DMS153 (cell line): ENCODE results near the gene LEFTY2.
A peak's percentile ranks its signal among the peaks of the same experiment; 100 is the strongest.
"Not testable (repeated sequence)": the region's sequence is repeated elsewhere in the genome, so short reads cannot be mapped to it uniquely, and the experiment has no call there.

Source experiments
- DNase-seq: peaks from one replicate; lab custom pipeline; 2025; lab: John Stamatoyannopoulos, UW

The LEFTY2 gene

DNA sequence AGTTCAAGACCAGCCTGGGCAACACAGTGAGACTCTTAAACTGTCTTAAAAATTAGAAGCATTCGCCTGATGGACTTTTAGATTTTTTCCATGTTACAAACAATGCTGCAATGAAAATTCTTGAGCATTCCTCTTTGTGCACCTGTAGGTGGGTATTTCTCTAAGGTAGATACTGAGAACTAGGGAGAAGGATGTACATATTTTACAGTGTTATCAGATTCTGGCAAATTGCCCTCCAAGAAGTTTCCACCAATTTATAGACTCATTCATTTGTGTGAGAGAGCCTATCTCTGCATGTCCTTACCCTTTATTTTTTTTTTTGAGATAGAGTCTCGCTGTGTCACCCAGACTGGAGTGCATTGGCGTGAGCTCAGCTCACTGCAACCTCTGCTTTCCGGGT lies 12.3 kb upstream of the LEFTY2 start:
- DNase-seq = no peak

DNA sequence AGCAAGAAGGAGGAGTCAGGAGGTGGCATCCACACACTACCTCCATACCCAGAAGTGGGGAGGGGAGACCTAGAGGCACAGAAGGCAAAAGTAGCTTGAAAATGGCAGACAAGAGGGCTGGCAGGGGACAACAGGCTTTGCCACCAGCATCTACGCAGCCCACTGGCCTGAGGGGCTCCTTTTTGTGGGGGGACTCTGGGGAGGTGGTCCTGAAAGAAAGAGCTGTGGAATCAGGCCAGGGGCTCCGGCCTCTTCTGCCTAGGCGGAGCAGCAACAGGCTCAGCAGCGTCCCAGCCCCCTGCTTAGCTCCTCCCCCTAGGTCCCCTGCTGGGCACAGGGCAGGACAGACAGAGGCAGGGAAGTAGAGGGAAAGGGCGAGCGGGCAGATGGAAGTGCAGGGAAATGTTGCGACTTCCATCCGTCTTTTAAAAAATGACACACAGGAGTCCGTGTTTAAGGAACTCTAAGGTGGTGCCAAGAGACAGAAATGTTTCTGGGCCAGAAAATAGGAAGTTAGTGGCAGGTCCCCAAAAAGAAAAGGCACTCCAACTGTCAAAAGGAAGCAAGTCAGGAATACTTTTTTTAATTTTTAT lies 10.0 kb upstream of the LEFTY2 start:
- no peak for DNase-seq

DNA sequence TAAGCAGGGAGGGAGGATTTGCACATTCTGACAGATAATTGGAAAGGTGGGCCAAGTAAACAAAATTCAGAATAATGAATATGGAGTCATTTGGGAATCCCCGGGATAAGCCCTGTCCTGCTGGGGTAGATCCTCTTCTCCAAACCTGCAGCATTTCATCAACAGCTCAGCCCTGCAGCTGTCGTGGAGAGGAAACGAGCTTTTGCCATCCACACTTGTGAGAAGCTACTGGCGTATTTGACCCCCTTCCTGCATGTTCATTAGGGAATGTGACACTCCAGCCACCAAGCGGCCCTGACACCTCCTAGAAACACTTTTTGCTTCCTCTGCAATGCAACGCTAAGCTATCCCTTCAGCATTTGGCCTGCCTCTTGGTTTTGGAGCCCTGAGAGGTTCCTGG lies 8.0 kb upstream of the LEFTY2 start:
- DNase-seq = no peak

DNA sequence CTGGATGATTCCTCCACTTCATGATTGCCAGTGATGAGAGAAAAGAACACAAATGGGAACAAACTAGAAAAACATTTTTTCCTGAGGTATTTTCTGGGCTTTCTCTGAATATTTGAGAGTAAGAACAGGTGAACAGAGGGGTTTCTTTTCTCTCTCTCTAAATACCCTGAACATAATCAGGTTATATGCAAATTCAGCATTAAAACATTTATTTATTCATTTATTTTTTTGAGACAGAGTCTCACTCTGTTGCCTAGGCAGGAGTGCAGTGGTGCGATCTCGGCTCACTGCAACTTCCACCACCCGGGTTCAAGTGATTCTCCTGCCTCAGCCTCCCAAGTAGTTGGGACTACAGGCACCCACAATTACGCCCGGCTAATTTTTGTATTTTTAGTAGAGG lies 5.8 kb upstream of the LEFTY2 start:
- DNase-seq = no peak

DNA sequence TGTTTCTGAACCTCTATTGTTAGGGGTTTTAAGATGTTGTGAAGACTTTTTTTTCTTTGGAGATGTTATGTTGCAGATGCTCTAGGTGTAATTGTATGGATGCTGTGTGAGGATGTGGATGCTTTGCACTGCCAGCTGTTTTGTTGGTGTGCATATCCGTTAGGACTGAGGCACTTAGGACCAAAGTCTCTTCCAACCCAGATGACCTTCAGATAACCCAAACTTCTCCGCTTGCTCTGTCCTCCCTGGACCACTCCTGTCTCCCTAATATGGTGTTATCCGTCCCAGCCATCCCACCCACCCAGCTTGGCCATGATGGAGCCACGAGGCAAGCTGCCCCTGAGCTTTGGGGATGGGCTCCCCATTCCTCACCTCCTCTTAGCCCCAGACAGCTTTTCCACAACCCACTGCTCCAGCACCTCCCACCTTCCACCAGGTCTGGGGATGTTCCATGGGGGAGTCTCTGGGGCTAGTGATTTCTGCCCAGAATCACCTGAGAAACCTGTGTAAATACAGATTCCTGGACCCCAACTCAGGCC lies 5.1 kb upstream of the LEFTY2 start:
- no peak for DNase-seq

DNA sequence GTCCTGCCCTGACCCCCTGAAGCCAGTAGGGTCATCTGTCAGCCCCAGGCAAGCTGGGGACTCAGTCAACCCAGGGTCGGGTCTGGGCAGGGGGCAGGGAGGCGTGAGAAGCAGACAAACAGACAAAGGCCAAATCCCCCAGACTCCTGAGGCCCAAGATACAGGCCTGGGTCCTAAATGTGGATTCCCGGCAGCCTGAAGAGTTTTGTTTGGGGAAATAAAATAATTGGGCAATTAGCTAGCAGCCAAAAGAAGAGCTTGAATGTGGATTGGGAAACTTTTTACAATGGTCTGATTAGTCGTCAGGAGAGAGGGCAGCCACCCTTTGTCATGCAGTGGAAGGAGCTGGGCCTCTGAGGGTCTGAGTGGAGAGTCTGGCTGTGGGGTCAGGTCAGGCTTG lies 4.5 kb upstream of the LEFTY2 start:
- DNase-seq = no peak

DNA sequence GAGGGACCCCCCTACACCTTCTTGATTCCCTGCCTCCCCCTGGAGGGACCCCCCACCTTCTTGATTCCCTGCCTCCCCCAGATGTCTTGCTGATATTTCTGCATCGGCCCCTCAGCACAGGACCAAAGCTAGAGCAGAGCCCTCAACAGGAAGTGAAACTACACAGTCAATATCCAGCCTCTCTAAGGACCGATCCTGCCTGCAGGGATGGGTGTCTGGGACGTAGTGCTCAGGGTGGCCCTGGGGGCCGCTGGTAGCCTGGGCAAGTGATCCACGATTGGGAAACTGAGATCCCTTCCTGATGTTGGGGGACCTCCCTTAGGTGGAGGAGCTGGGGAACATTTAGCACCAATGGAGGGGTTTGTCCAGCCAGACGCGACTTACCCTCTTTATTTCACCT lies 3.9 kb upstream of the LEFTY2 start:
- no peak for DNase-seq

DNA sequence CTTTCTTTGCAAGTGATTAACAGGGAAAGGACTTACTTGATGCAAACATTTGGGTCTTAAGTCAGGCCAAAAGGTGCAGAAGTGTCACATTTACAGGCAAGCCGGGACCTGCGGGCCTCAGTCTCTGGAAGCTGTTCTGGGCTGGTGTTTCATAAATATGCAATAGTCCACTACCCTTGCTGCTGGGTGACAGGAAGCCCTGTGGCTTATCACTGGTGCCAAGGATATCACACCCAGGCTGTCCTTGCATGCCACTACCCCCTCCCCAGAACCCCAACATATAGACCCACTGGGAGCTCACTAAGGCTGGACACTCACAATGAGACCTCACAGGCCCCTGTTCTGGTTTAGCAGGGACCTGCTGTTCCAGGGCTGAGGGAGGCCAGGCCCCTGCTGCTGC lies 3.4 kb upstream of the LEFTY2 start:
- DNase-seq = no peak

DNA sequence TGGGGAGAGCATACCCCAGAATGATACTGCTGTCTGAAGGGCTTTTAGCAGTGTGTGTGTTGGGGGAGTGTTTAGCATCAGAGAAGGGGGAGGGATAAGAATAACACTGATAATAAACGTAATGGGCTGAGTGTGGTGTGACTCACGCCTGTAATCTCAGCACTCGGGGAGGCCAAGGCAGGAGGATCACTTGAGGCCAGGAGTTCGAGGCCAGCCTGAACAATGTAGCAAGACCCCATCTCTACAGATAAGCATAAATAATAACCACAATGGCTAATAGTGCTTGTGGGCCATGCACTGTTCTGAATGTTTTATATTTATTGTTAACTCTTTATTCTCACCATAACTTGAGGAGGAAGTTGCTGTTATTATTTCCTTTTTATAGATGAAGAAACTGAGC lies 2.6 kb upstream of the LEFTY2 start:
- no peak for DNase-seq

DNA sequence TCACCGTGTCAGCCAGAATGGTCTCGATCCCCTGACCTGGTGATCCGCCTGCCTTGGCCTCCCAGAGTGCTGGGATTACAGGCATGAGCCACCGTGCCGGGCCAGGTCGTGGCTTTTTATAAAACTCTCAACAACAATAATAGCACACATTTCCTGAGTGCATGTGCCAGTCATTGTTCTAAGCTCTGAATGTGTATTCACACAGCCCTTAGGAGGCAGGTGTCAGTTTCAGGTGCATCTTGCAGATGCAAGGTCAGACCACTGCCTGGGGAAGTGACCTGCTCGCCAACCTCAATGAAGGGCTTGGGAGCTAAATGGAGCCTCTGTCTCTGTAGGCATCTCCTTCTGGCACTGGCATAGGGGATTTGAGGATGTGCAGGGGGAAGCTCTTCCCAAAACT lies 1.6 kb upstream of the LEFTY2 start:
- peak; percentile 66 for DNase-seq

DNA sequence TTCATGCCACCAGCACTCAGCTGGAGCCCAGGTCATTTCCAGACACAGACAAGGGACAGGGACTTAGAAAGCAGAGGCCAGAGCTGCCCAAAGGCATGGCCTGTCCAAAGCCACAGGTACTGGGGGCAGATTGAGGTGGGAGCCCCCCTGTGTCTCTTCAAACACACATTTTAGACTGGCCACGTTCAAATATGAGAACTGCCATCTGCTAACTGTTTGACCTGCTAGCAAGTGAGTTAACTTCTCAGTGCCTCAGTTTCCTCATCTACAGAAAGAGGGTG lies 862 bp upstream of the LEFTY2 start:
- DNase-seq = no peak

DNA sequence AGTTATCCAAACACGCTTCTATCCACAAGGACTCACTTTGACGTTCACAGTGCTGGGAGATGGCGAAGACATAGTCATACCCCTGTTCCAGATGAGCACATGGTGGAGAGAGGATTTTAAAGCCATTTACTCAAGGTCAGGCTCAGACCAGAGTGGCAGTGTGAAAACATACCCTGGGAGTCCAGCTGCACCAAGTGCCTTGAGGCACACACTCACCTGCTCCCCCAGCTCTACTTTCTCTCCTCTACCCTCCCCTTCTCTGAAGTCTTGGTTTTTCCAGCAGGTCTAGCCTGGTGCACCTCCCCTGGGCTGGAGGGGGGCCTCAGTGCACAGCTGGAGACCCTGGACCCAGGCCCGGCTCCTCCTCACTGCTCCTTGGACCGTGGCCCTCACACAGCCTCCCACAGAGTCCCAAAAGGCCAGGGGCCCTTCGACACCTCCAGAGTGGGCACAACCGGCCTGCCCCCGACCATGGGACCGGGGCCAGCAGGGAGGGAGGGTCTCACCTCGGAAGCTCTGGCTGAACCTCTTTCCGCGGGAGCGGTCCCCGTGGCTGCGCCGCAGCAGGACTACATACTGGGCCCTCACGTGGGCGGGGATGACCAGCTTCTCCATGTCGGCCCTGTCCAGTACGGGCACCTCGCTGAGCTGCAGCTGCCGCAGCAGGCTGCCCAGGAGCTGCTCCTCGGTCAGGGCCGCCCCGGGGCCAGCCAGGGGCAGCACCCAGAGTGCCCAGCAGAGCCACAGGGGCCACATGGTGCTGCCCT lies 452 bp downstream of the LEFTY2 start:
- DNase-seq = no peak

DNA sequence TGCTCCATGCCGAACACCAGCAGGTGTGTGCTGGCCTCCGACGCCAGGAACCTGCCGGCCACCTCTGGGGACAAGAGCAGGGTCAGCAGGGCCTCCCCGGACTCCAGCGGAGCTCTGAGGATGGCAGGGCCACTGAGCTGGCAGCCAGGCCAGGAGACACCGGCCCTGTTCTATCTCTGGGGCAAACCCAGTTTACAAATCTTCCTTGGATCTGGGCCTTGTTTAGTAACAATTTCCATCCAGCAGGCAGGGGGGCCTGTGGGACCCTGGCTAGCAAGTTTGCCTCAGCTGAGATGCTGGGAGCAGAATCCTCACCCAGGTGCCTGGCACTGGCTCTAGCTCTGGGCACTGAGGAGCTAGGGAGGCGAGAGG lies 1.1 kb downstream of the LEFTY2 start:
- not testable (repeated sequence) for DNase-seq

DNA sequence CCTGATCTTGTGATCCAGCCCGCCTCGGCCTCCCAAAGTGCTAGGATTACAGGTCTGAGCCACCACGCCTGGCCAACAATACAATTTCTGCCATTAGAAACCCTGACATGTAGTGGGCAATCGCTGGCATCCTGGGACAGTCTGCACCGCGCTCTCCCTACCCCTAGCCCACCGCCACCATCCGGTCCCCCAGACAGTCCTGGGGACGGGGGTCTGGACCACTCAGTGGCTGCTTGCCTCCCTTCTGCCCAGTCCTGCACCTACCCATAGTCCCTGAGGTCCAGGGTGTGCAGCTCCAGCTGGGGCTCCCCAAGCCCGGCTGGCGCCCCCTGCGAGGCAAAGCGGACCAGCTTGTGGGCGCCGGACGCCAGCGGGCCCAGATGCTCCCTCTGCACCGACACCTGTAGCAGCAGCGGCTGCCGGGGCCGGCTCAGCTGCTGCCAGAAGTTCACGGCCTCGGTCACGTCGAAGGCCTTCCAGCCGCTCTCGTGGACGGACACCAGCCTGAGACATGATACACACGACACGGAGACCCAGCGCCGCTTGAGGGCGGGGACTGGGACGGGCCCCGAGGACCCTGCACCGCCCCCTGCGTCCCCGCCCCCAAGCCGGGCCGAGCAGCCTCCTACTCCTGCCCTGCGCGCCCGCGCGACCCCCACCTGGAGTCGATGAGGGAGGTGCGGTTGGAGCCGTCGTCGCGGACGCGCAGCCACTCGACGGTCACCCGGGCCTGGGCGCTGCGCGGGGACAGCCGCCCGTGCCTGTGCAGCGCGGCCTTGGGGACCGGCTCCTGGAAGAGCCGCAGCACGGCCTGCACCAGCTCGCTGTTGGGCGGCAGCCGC lies 1.7 kb downstream of the LEFTY2 start:
- DNase-seq = not testable (repeated sequence)

DNA sequence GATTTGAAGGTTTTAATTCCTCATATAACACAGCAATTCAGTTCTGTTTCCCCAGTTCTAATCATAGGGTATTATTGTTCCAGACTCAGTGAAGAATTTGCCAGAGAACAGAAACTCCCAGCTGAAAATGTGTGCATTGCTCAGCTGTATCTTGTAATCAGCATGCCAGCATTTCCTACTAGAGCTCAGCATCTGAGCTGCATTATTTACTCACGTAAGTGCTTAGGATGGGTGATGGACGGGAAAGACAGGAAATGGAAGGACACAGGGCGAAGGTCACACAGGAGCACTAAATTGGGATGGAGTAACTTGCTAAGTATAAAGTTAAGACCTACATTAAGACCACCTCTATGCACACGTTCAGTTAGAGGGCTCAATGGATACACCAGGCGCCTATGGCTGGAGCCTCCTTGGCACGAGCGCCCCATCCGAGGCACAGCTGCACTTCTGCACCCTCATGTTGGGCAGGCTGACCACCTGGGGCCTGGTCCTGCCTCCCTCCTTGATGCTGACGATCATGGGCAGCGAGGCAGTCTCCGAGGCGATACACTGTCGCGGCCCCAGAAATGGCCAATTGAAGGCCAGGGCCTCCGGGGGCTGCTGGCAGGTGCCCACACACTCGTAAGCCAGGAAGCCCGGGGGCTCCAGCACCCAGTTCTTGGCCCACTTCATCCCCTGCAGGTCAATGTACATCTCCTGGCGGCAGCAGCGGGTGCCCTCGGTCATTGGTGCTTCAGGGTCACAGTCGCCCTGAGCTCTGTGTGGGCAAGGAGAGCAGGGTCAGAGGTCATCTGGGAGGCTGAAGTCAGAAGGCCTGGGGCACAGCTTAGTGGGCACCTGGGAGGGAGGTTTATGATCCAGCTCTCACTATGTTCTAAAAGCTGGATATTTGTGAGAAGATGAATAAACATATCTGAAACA lies 3.7 kb downstream of the LEFTY2 start:
- peak; percentile 44 for DNase-seq

DNA sequence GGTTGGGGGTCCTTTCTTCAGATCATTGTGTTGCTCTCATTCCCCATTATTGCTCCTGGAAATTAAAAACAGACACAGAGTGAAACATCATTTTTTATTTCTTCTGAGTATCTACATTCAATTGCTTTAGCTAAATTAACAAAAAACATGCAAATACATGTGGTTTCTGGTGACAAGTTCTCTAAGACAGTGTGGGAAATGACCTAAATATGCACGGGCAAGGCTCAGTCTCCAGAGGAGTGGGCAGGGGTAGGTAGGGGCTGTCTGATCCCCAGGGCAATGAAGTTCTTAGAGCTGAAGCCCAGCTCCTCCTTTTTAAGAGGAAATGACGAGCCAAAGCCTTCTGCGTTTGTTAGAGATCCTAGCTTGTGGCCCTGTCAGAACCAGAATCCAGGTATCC lies 4.5 kb downstream of the LEFTY2 start:
- no peak for DNase-seq

DNA sequence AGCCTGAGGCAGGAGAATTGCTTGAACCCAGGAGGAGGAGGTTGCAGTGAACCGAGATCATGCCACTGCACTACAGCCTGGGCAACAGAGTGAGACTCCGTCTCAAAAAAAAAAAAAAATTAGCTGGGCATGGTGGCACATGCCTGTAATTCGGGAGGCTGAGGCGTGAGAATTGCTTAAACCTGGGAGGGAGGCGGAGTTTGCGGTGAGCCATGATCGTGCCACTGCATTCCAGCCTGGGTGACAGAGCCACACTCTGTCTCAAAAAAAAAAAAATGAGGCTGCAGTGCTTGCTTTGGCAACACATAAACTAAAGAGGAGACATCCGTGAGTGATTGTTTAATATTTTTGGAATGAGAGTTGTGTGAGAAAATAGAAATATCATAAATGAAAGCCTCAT lies 4.9 kb downstream of the LEFTY2 start:
- not testable (repeated sequence) for DNase-seq

DNA sequence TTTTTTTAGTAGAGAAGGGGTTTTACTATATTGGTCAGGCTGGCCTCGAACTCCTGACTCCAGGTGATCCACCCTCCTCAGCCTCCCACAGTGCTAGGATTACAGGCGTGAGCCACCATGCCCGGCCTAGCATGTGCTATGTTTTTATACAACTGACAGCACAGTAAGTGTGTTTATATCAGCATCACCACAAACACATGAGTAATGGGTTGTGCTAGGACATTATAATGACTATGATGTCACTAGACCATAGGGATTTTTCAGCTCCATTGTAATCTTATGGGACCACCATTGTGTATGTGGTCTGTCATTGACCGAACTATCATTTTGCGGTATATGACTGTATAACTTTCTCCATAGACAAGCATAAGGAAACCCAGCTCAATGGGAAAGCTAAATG lies 6.3 kb downstream of the LEFTY2 start:
- DNase-seq = no peak

DNA sequence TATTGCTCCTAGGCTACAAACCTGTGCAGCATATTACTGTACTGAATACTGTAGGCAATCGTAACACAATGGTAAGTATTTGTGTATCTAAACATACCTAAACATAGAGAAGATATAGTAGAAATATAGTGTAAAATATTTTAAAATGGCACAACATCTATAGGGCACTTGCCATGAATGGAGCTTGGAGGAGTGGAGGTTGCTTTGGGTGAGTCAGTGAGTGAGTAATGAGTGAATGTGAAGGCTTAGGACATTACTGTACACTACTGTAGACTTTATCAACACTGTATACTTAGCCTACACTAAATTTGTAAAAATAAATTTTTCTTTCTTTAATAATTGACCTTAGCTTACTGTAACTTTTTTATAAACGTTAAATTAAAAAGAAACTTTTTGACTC lies 7.9 kb downstream of the LEFTY2 start:
- no peak for DNase-seq

DNA sequence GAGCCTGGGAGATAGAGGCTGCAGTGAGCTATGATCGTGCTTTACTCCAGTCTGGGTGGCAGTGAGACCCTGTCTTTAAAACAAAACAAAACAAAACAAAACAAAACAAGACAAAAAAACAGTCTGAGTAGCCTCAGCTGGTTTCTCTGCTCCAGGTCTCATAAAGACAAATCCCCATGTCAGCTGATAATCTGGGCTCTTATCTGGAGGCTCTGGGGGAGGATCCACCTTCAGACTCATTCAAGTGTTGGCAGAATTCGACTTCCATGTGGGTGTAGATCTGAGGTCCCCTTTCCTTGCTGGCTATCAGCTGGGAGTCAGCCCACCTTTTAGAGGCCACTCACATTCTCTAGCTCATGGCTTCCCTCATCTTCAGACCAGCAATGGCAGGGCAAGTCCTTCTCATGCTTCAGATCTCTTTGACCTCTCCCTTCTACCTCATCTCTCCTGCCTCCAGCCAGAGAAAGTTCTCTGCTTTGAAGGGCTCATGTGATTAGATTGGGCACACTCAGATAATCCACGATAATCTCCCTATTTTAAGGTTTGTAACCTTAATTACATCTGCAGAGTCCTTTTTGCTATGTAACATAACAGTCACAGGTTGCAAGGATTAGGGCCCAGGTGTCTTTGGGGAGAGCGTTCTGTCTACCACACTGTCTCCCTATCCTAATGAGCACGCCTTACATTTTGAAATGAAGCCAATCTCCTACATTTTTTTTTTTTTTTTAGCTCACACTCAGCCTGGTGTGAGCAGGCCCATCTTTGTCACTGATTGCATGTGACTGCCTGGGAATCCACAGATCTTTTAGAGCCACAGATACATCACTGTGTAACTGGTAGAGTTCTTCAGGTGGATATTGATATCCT lies 9.5 kb downstream of the LEFTY2 start:
- DNase-seq = no peak

DNA sequence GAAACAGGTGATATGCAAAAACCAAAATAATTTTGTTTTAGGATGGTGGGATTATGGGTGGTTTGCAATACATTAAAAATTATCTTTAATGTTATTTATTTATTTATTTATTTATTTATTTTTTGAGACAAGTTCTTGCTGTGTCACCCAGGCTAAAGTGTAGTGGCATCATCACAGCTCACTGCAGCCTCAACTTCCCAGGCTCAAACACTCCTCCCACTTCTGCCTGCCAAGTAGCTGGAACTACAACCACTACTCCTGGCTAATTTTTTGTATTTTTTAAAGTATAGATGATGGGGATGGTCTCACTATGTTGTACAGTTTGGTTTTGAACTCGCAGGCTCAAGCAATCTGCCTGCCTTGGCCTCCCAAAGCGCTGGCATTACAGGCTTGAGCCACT lies 10.5 kb downstream of the LEFTY2 start:
- DNase-seq = no peak
